Peyer's patch (tissue), 4 donors: ENCODE results near the gene SH3RF1.

ENCODE experiments used
- CTCF ChIP-seq, 6 experiments: fragments of 450-650 bp in 4 of 6; fragments of 200-600 bp in 2 of 6; sonication (generic) in 1 of 6; IDR thresholded peaks; one replicate each; pipeline ENCODE4 v1.5.1; 2017 to 2019; ENCODE audit warnings: antibody characterized with exemption in 6 of 6, mild to moderate bottlenecking in 3 of 6, moderate library complexity in 1 of 6
- POLR2A ChIP-seq, 2 donors: fragments of 450-650 bp; IDR thresholded peaks; one replicate each; pipeline ENCODE4 v1.5.1; 2017; ENCODE audit warnings: antibody characterized with exemption in 2 of 2, mild to moderate bottlenecking in 2 of 2, moderate library complexity in 2 of 2

GRCh38 chr4:169089004-169089403, 181.8 kb downstream of the SH3RF1 start:
- TF ChIP-seq CTCF (IDR thresholded peaks at IDR 0.05) (no peak), POLR2A (IDR thresholded peaks at IDR 0.05) (no peak)
